IPS DF 19.7 (cell line): ENCODE measurements around the gene CEBPA.
"Not testable (repeated sequence)": the region's sequence is repeated elsewhere in the genome, so short reads cannot be mapped to it uniquely, and the experiment has no call there.

ENCODE experiments used
- DNase-seq: peaks from one replicate; pipeline ENCODE4 v3.0.0-alpha.2; 2013; ENCODE audit warnings: low read depth, low spot score

Gene CEBPA

GRCh38 chr19:33324628-33325027 is 22.3 kb upstream of the CEBPA start:
- DNase-seq = no peak

- DNase-seq = no peak
Observed at GRCh38 chr19:33323093-33323820, 20.9 kb upstream of the CEBPA start.

GRCh38 chr19:33320636-33321035 is 18.3 kb upstream of the CEBPA start:
- no peak for DNase-seq

GRCh38 chr19:33317991-33318390 is 15.7 kb upstream of the CEBPA start:
- DNase-seq = not testable (repeated sequence)

GRCh38 chr19:33317517-33317916 is 15.2 kb upstream of the CEBPA start:
- DNase-seq = no peak

GRCh38 chr19:33316541-33317264 is 14.4 kb upstream of the CEBPA start:
- DNase-seq = no peak

- DNase-seq = not testable (repeated sequence)
Observed at GRCh38 chr19:33312808-33313207, 10.5 kb upstream of the CEBPA start.

- DNase-seq = no peak
Observed at GRCh38 chr19:33312065-33312464, 9.7 kb upstream of the CEBPA start.

- no peak for DNase-seq
Observed at GRCh38 chr19:33311326-33311682, 9.0 kb upstream of the CEBPA start.

- no peak for DNase-seq
Observed at GRCh38 chr19:33310606-33311325, 8.4 kb upstream of the CEBPA start.

GRCh38 chr19:33309826-33310225 is 7.5 kb upstream of the CEBPA start:
- no peak for DNase-seq

- DNase-seq = no peak
Observed at GRCh38 chr19:33306853-33307792, 4.8 kb upstream of the CEBPA start.

- DNase-seq = no peak
Observed at GRCh38 chr19:33306191-33306590, 3.9 kb upstream of the CEBPA start.

- DNase-seq = no peak
Observed at GRCh38 chr19:33304760-33305647, 2.7 kb upstream of the CEBPA start.

GRCh38 chr19:33304371-33304759 is 2.0 kb upstream of the CEBPA start:
- DNase-seq = no peak

- no peak for DNase-seq
Observed at GRCh38 chr19:33303791-33304345, 1.5 kb upstream of the CEBPA start.

- no peak for DNase-seq
Observed at GRCh38 chr19:33302974-33303790, 848 bp upstream of the CEBPA start.

- DNase-seq = no peak
Observed at GRCh38 chr19:33301900-33302174, 497 bp downstream of the CEBPA start.

- no peak for DNase-seq
Observed at GRCh38 chr19:33301144-33301899, 1.0 kb downstream of the CEBPA start.
